Heart left ventricle (tissue), 13 donors: ENCODE measurements around the gene LINGO1.

Experiments
- CTCF ChIP-seq, 12 donors: fragments of 200-600 bp; sonication (generic) in 4 of 12; IDR thresholded peaks; one replicate each; pipeline versions ENCODE4 v1.5.0 to v1.8.0; 2018 to 2022; ENCODE audit warnings: antibody characterized with exemption in 12 of 12, mild to moderate bottlenecking in 5 of 12
- POLR2A ChIP-seq, 2 donors: fragments of 450-650 bp; IDR thresholded peaks; one replicate each; pipeline ENCODE4 v1.6.1; 2017; ENCODE audit warnings: antibody characterized with exemption in 2 of 2, mild to moderate bottlenecking in 2 of 2, moderate library complexity in 2 of 2
- donor health status: ischemic (EF 13 %, LVEDD 7.1; RV severe dilation, severe dysfunction).
- donor health status: DM: no; HTN: yes; CAD: no.
- donor health status: DM: no; HTN: no; CAD: no.
- donor health status: ischemic (EF 25% LVEDD 6.9; RV normal size, moderate dysfunction).
- donor health status: ischemic (EF 25% LVEDD 5.7; RV mildly dilated, moderate dysfunction).
- donor health status: ischemic (EF 35%, LVEDD 5.7; RV mildly dilated, moderate dysfunction).
- donor health status: nonischemic (EF 11% LVEDD 7.7; RV severe dilation, severe dysfunction).
- donor health status: DM: yes; HTN: yes; CAD: no.
- donor health status: PGD.
- donor health status: ischemic (EF 29% LVEDD 5.4; RV normal size, mild dysfunction).
- donor health status: nonischemic (EF 23%, LVEDD 6.1; RV moderate dilation, normal function).

GRCh38 chr15:77624868-77625267, 7.8 kb downstream of the LINGO1 start:
- no peak for TF ChIP-seq CTCF (IDR thresholded peaks at IDR 0.05)
- no peak for TF ChIP-seq POLR2A (IDR thresholded peaks at IDR 0.05)
